K562 (cell line): ENCODE results near the gene CD300LD. TPM values are rescaled to one million over a fixed set of nuclear protein-coding genes. Genes with fewer than 3 reads are reported as not detected.

Experiments used
- ATAC-seq: fragments of 200-7000 bp; cut with Tn5 transposase; 3 replicates; pipeline ENCODE4 v1.9.1; 2020; ENCODE audit warnings: moderate library complexity
- BruUV-seq: library from RNA; stranded (reverse); fragments of 400-500 nt; replicated peaks from 2 replicates; lab custom pipeline; 2021; lab: Mats Ljungman, UMichigan
- CTCF ChIA-PET: fragments of 300-600 bp; formaldehyde crosslinking; extraction: SDS; loops from one replicate; lab custom pipeline; 2021; ENCODE audit warnings: low intra/inter-chr PET ratio; lab: Yijun Ruan, JAX
- POLR2A ChIA-PET: fragments of 300-600, 350-650 bp; sonication (Branson Sonifier 250); formaldehyde crosslinking; extraction: SDS; loops from one replicate; lab custom pipeline; 2021; ENCODE audit warnings: antibody characterized with exemption, inconsistent platforms; lab: Yijun Ruan, JAX
- DNase-seq, 4 experiments: peaks; one replicate each; pipeline versions ENCODE4 v3.0.0 to v3.0.0-alpha.2; 2011 to 2018; ENCODE audit warnings: low spot score in 3 of 4, mixed read lengths in 3 of 4; ENCODE audit errors: extremely low read depth in 1 of 4
- FAIRE-seq: peaks from 2 replicates; lab custom pipeline; 2011; peaks lifted over from hg19 to GRCh38; lab: Jason Lieb, UNC
- H2AFZ ChIP-seq: 2 replicates; pipeline ENCODE4 v1.6.0; 2011; ENCODE audit warnings: low read depth, low read length, control low read depth, inconsistent platforms
- H3K27ac ChIP-seq: fragments of 200-600 bp; 3 replicates; pipeline ENCODE4 v1.8.0; 2011; ENCODE audit warnings: low read depth, mild to moderate bottlenecking, control low read depth, inconsistent platforms, low read length, moderate library complexity, mixed read lengths; ENCODE audit errors: extremely low read depth
- H3K27me3 ChIP-seq, 2 experiments: fragments of 300-600 bp in 1 of 2; 2 replicates in 1 of 2; 3 replicates in 1 of 2; pipeline versions ENCODE4 v1.6.0 to v1.8.0; 2011; ENCODE audit warnings: inconsistent platforms in 2 of 2, low read length in 2 of 2, mild to moderate bottlenecking in 1 of 2, mixed read lengths in 1 of 2, moderate library complexity in 1 of 2; ENCODE audit not compliant: control insufficient read depth in 2 of 2, insufficient read depth in 2 of 2
- H3K36me3 ChIP-seq: fragments of 300-600 bp; 3 replicates; pipeline ENCODE4 v1.8.0; 2011; ENCODE audit warnings: mild to moderate bottlenecking, low read length, inconsistent platforms; ENCODE audit not compliant: control insufficient read depth, insufficient read depth
- H3K4me1 ChIP-seq, 2 experiments: fragments of 200-600 bp in 1 of 2; replicated peaks in 1 of 2; 2 replicates in 1 of 2; 3 replicates in 1 of 2; pipeline versions ENCODE4 v1.5.1 to v1.8.0; 2011; ENCODE audit warnings: inconsistent platforms in 2 of 2, low read length in 2 of 2, mild to moderate bottlenecking in 1 of 2, mixed read lengths in 1 of 2, moderate library complexity in 1 of 2; ENCODE audit not compliant: control insufficient read depth in 2 of 2, insufficient read depth in 2 of 2
- H3K4me2 ChIP-seq: 2 replicates; pipeline ENCODE4 v1.6.1; 2011; ENCODE audit warnings: low read length, control low read depth, inconsistent platforms, mixed read lengths; ENCODE audit not compliant: insufficient read depth
- H3K4me3 ChIP-seq: fragments of 200-600 bp; sonication (generic), shearing (Covaris generic); 2 replicates; pipeline ENCODE4 v1.5.1; 2016; ENCODE audit warnings: control low read depth, inconsistent platforms
- H3K79me2 ChIP-seq: fragments of 200-600 bp; 3 replicates; pipeline ENCODE4 v1.8.0; 2011; ENCODE audit warnings: low read length, inconsistent platforms; ENCODE audit not compliant: control insufficient read depth, insufficient read depth
- H3K9ac ChIP-seq, 2 experiments: 2 replicates each; pipeline versions ENCODE4 v1.6.0 to v1.6.1; 2011; ENCODE audit warnings: low read depth in 2 of 2, low read length in 2 of 2, control low read depth in 1 of 2, inconsistent platforms in 1 of 2, mild to moderate bottlenecking in 1 of 2, mixed read lengths in 1 of 2; ENCODE audit not compliant: insufficient read depth in 1 of 2
- H3K9me1 ChIP-seq: one replicate; pipeline ENCODE4 v1.6.0; 2011; ENCODE audit warnings: inconsistent platforms, mild to moderate bottlenecking, low read length, moderate library complexity; ENCODE audit not compliant: control insufficient read depth, insufficient read depth
- H3K9me3 ChIP-seq: replicated peaks from 2 replicates; pipeline ENCODE4 v1.5.1; 2011; ENCODE audit warnings: low read depth, low read length, inconsistent platforms; ENCODE audit not compliant: control insufficient read depth, insufficient read depth
- H4K20me1 ChIP-seq: replicated peaks from 2 replicates; pipeline ENCODE4 v1.6.1; 2011; ENCODE audit warnings: low read length, inconsistent platforms, mixed read lengths; ENCODE audit not compliant: control insufficient read depth, insufficient read depth
- ADNP ChIP-seq: fragments of 200-800 bp; sonication (Bioruptor generic); IDR thresholded peaks from 2 replicates; pipeline ENCODE4 v1.6.1; 2016; ENCODE audit warnings: missing genetic modification characterization, missing compliant biosample characterization
- AFF1 ChIP-seq, 2 experiments: fragments of 450-650 bp; IDR thresholded peaks; 2 replicates each; pipeline ENCODE4 v1.6.1; 2018; ENCODE audit warnings: mild to moderate bottlenecking in 2 of 2, low read depth in 1 of 2; ENCODE audit not compliant: partially characterized antibody in 2 of 2
- ARID2 ChIP-seq: fragments of 450-650 bp; IDR thresholded peaks from 2 replicates; pipeline ENCODE4 v1.6.1; 2017; ENCODE audit warnings: antibody characterized with exemption, mild to moderate bottlenecking
- BMI1 ChIP-seq: fragments of 150-350 bp; IDR thresholded peaks from 2 replicates; pipeline ENCODE4 v1.6.1; 2014; ENCODE audit warnings: low read length
- CBFB ChIP-seq: sonication (generic); formaldehyde crosslinking; IDR thresholded peaks from 2 replicates; pipeline ENCODE4 v1.4.0; 2020; ENCODE audit warnings: mild to moderate bottlenecking, missing genetic modification reagents
- ESRRA ChIP-seq: fragments of 450-650 bp; IDR thresholded peaks from 2 replicates; pipeline ENCODE4 v1.6.1; 2014; ENCODE audit warnings: low read depth, mild to moderate bottlenecking, moderate library complexity, borderline replicate concordance
- ETV1 ChIP-seq: fragments of 450-650 bp; conservative IDR thresholded peaks from 2 replicates; pipeline ENCODE4 v1.6.1; 2016; ENCODE audit warnings: missing genetic modification characterization, control low read depth, low read depth, missing compliant biosample characterization
- GTF3C2 ChIP-seq: IDR thresholded peaks from 3 replicates; pipeline ENCODE4 v1.6.1; 2011; ENCODE audit warnings: borderline replicate concordance, mild to moderate bottlenecking, moderate library complexity; ENCODE audit not compliant: insufficient read length; ENCODE audit errors: extremely low read depth
- HDAC3 ChIP-seq: fragments of 450-650 bp; IDR thresholded peaks from 2 replicates; pipeline ENCODE4 v1.6.1; 2018; ENCODE audit warnings: borderline replicate concordance, mild to moderate bottlenecking, moderate library complexity; ENCODE audit not compliant: partially characterized antibody
- HNRNPK ChIP-seq: fragments of 200-400 bp; formaldehyde crosslinking; IDR thresholded peaks from one replicate; pipeline ENCODE4 v1.6.1; 2018; ENCODE audit warnings: mild to moderate bottlenecking, low read depth, low read length; ENCODE audit not compliant: poor library complexity, severe bottlenecking
- JUNB ChIP-seq: fragments of 450-650 bp; formaldehyde crosslinking; conservative IDR thresholded peaks from 2 replicates; pipeline ENCODE4 v1.4.0; 2020; ENCODE audit warnings: mild to moderate bottlenecking
- PCBP2 ChIP-seq: fragments of 200-400 bp; formaldehyde crosslinking; IDR thresholded peaks from 2 replicates; pipeline ENCODE4 v1.6.1; 2018; ENCODE audit warnings: low read length, low read depth, mild to moderate bottlenecking, moderate library complexity; ENCODE audit not compliant: poor library complexity, severe bottlenecking
- YBX1 ChIP-seq: fragments of 450-650 bp; IDR thresholded peaks from 2 replicates; pipeline ENCODE4 v1.7.1; 2016; ENCODE audit warnings: mild to moderate bottlenecking
- ZC3H4 ChIP-seq: sonication (generic); formaldehyde crosslinking; IDR thresholded peaks from 2 replicates; pipeline ENCODE4 v1.9.0; 2021; ENCODE audit warnings: missing genetic modification reagents, borderline replicate concordance
- ZNF232 ChIP-seq: sonication (generic); formaldehyde crosslinking; IDR thresholded peaks from 2 replicates; pipeline ENCODE4 v1.8.0; 2022; ENCODE audit warnings: mild to moderate bottlenecking, missing genetic modification reagents
- ZNF436 ChIP-seq: fragments of 250-450, 450-650 bp; sonication (Bioruptor Pico); formaldehyde crosslinking; IDR thresholded peaks from 2 replicates; pipeline ENCODE4 v1.7.0; 2020; ENCODE audit warnings: mild to moderate bottlenecking
- WGBS: fragments of 100-300 bp; shearing (Covaris generic); methylation state at CpG from one replicate; pipeline ENCODE4 v1.1.6; 2016; ENCODE audit warnings: low coverage, mixed read lengths; ENCODE audit not compliant: insufficient coverage; ENCODE audit errors: missing lambda C conversion rate; 5-methylcytosine and 5-hydroxymethylcytosine counted together
- in situ Hi-C: fragments of 300-500 bp; cut with MboI; formaldehyde crosslinking; loops from 4 replicates; pipeline ENCODE4 v1.15.0; 2018; ENCODE audit warnings: inconsistent platforms, mixed read lengths
- intact Hi-C: fragments of 100-400 bp; cut with micrococcal nuclease; formaldehyde crosslinking; loops from 2 replicates; pipeline ENCODE4 v1.14.2; 2022
- polyA plus RNA-seq, 8 experiments: library from polyadenylated mRNA; depleted of rRNA in 4 of 8; stranded (reverse) in 5 of 8; unstranded in 3 of 8; fragments of >200 nt; fragmentation: Nextera tagmentation in 2 of 8; fragmentation: Illumina TruSeq in 1 of 8; extraction: Ambion mirVana in 2 of 8; extraction: Trizol in 1 of 8; gene quantifications; 2 replicates each; pipeline versions ENCODE4 v1.2.1 to v1.2.3, GENCODE V29; 2011 to 2014; ENCODE audit warnings: inconsistent platforms in 1 of 8, missing spikeins in 1 of 8
- total RNA-seq, 7 experiments: library from RNA; depleted of rRNA in 6 of 7; stranded (reverse); fragments of >200 nt in 6 of 7; fragmentation: Illumina TruSeq in 2 of 7; extraction: Trizol in 2 of 7; gene quantifications; 2 replicates each; pipeline versions ENCODE4 v1.2.1 to v1.2.3, GENCODE V29; 2011 to 2021; ENCODE audit warnings: low replicate concordance in 1 of 7

Gene CD300LD
- total and polyA plus RNA-seq, 9 of the 15 experiments (the other 6 are each of a cell fraction or from before 2014, with no cell fraction given) = not detected

GRCh38 chr17:74618451-74618850 lies 26.4 kb upstream of the CD300LD start:
- Histone ChIP-seq H3K9me3 (no peaks in the 10 kb centered on the region), H4K20me1 (peaks cover 7% of the 10 kb centered on the region; the same call in 1 of the 2 replicates), H3K4me2 (no peak overlapping the region), H3K27me3 (peaks cover 15 to 41% of the 10 kb centered on the region in 2 experiments; a peak in 3 of 5 replicates), H2AFZ (no peak overlapping the region), H3K4me1 (no peaks in the 10 kb centered on the region), H3K36me3 (no peaks in the 10 kb centered on the region), H3K9ac (no peak overlapping the region), H3K9me1 (no peaks in the 10 kb centered on the region), H3K79me2 (no peaks in the 10 kb centered on the region), H3K4me3 (no peak overlapping the region), H3K27ac (no peak overlapping the region)
- no TSS peak for BruUV-seq
- 0% methylated on average over 3 of the region's 3 CpGs for WGBS
- ChIA-PET CTCF (no interaction called here), POLR2A (interaction anchor here (1.0 to 1.6 kb wide), 2 partner anchors 8 to 12 kb away, joined by 4 to 6 read pairs; no protein-coding TSS in a partner anchor)
- FAIRE-seq (no peak), DNase-seq (no peak), ATAC-seq (no peak)
- no peak for TF ChIP-seq PCBP2
- TF ChIP-seq ETV1 (tag) = no peak
- TF ChIP-seq AFF1 (IDR thresholded peaks at IDR 0.05; ENCODE audit: low read depth in 1 of 2, partially characterized antibody in 2 of 2) = no peak
- no peak for TF ChIP-seq GTF3C2
- no peak for TF ChIP-seq ZNF232 (CRISPR knock-in tag)
- no peak for TF ChIP-seq ADNP (tag)
- no peak for TF ChIP-seq ESRRA
- no peak for TF ChIP-seq HDAC3
- no peak for TF ChIP-seq CBFB (CRISPR knock-in tag)
- TF ChIP-seq YBX1 = no peak
- TF ChIP-seq ZNF436 (CRISPR knock-in tag) = no peak
- no peak for TF ChIP-seq HNRNPK
- TF ChIP-seq ARID2 = no peak
- TF ChIP-seq BMI1 = no peak
- no peak for TF ChIP-seq JUNB (CRISPR knock-in tag)
- TF ChIP-seq ZC3H4 (CRISPR knock-in tag) = no peak
- in situ Hi-C loops (no loop called here), intact Hi-C loops (no loop called here)
